ENCODE measurements around the gene RAB7B. TPM values are rescaled to one million over a fixed set of nuclear protein-coding genes. Genes with fewer than 3 reads are reported as not detected.

RAB7B gene
- total and polyA plus RNA-seq, 2 of the 13 experiments (the other 11 are each of a cell fraction or from before 2014, with no cell fraction given): 0.05 to 0.46 TPM

DNA sequence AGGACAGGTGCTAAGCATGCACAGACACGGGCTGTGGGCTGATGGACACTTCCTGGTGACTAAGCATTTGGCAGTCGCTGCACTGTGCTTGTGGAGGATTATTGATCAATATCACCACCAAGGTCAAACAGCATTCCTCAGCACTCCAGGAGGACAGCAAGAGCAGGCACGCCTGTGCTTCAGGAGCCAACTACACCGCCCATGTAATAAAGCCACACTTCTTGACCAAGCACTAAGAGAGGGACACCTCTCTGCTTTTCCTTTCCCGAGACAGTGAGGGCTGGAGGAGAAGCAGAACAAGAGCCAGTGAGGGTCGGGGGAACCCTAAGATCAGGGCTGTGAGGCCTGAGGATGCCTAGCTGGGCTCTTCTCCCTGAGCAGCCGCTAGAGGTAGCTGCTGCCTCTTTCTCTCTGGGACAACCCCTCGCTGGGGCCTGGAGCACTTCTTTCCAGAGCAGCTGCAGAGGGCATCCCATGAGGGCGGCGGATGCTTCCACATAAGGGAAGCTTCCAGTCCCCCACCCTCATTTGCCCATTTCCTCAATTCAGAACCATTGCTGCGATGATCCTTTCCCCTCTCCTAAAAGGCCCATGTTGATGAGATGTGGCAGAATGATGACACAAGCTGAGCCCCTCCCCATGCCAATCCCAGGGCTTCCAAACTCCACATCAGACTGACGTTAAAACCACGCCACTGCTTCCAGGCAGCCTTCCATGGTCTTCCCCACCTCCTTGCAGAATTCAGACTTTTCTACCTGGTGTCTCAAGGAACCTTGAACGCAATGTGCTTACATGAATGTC is 19.1 kb downstream of the RAB7B start:
- Histone ChIP-seq H3K27ac (ENCODE audit: extremely low read length, insufficient read depth, low read length) (no peak overlapping the region), H3K27me3 (ENCODE audit: control insufficient read depth in 1 of 2, insufficient read depth in 2 of 2, low read length in 2 of 2) (peaks cover 0 to 12% of the 10 kb centered on the region in 2 experiments; a peak in 3 of 5 replicates), H2AFZ (ENCODE audit: low read length) (no peak overlapping the region), H3K9ac (ENCODE audit: insufficient read depth, low read depth, low read length) (no peak overlapping the region), H3K4me1 (ENCODE audit: insufficient read depth, low read length) (peaks cover 17% of the 10 kb centered on the region), H3K4me2 (ENCODE audit: low read depth, low read length) (peak overlapping the region; percentile 81), H3K4me3 (replicated peaks in 1 of 3; ENCODE audit: insufficient read depth in 1 of 3, low read depth in 2 of 3, low read length in 3 of 3) (peak overlapping the region in 1 of 3 experiments; percentile 38; a peak in 2 of 6 replicates), H3K36me3 (replicated peaks in 1 of 2; ENCODE audit: control insufficient read depth in 1 of 2, insufficient read depth in 2 of 2, low read length in 2 of 2) (no peaks in the 10 kb centered on the region), H4K20me1 (ENCODE audit: insufficient read depth, low read length) (no peaks in the 10 kb centered on the region), H3K9me3 (ENCODE audit: low read length) (no peaks in the 10 kb centered on the region), H3K79me2 (ENCODE audit: insufficient read depth, low read length) (no peaks in the 10 kb centered on the region)
- no TSS peak for BruUV-seq (replicated peaks)
- intact Hi-C loops (cut with micrococcal nuclease; ENCODE audit: unreplicated experiment) (loop anchor here (1.0 kb wide), 1 partner anchor 46 kb away; no protein-coding TSS in a partner anchor), in situ Hi-C loops (cut with HindIII; ENCODE audit: extremely low pct_ligation_motif_present, low pct_unique_long_range_greater_than_20kb) (loop anchor here (5.0 kb wide), 1 partner anchor 123 kb away; no protein-coding TSS in a partner anchor)
- ChIA-PET POLR2A (interaction anchor here (0.8 kb wide), 1 partner anchor 64 kb away, joined by 3 read pairs; no protein-coding TSS in a partner anchor), CTCF (ENCODE audit: low intra/inter-chr PET ratio, low total read pairs) (interaction anchor here (2.2 kb wide), 1 partner anchor 122 kb away, joined by 19 read pairs; no protein-coding TSS in a partner anchor)
- ATAC-seq (peak; percentile 95), FAIRE-seq (no peak), DNase-seq (ENCODE audit: low spot score) (peak; percentile 80)
- 17% methylated on average over 10 of the region's 14 CpGs for WGBS (ENCODE audit: low lambda C conversion rate)
- TF ChIP-seq THAP11 (CRISPR knock-in tag; IDR thresholded peaks at IDR 0.05) (peak; percentile 51), ZNF562 (CRISPR knock-in tag; IDR thresholded peaks at IDR 0.05; ENCODE audit: borderline replicate concordance) (no peak), ZNF530 (CRISPR knock-in tag; IDR thresholded peaks at IDR 0.05; ENCODE audit: low read depth) (no peak), BCL6 (CRISPR knock-in tag; IDR thresholded peaks at IDR 0.05) (0 out of 2 replicates have a peak, but pooled peaks have one; percentile 12), ZNF253 (CRISPR knock-in tag; IDR thresholded peaks at IDR 0.05; ENCODE audit: borderline replicate concordance) (0 out of 2 replicates have a peak, but pooled peaks have one; percentile 45), MAFF (IDR thresholded peaks at IDR 0.05; ENCODE audit: low read depth, low read length) (peak; percentile 69), XRCC5 (optimal IDR thresholded peaks at IDR 0.05; ENCODE audit: low read length) (peak; percentile 61)
- TF ChIP-seq, protein P1, sequence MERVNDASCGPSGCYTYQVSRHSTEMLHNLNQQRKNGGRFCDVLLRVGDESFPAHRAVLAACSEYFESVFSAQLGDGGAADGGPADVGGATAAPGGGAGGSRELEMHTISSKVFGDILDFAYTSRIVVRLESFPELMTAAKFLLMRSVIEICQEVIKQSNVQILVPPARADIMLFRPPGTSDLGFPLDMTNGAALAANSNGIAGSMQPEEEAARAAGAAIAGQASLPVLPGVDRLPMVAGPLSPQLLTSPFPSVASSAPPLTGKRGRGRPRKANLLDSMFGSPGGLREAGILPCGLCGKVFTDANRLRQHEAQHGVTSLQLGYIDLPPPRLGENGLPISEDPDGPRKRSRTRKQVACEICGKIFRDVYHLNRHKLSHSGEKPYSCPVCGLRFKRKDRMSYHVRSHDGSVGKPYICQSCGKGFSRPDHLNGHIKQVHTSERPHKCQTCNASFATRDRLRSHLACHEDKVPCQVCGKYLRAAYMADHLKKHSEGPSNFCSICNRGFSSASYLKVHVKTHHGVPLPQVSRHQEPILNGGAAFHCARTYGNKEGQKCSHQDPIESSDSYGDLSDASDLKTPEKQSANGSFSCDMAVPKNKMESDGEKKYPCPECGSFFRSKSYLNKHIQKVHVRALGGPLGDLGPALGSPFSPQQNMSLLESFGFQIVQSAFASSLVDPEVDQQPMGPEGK (CRISPR knock-in tag; IDR thresholded peaks at IDR 0.05): no peak
- TF ChIP-seq, protein P2, sequence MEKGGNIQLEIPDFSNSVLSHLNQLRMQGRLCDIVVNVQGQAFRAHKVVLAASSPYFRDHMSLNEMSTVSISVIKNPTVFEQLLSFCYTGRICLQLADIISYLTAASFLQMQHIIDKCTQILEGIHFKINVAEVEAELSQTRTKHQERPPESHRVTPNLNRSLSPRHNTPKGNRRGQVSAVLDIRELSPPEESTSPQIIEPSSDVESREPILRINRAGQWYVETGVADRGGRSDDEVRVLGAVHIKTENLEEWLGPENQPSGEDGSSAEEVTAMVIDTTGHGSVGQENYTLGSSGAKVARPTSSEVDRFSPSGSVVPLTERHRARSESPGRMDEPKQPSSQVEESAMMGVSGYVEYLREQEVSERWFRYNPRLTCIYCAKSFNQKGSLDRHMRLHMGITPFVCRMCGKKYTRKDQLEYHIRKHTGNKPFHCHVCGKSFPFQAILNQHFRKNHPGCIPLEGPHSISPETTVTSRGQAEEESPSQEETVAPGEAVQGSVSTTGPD (CRISPR knock-in tag; IDR thresholded peaks at IDR 0.05): no peak
- TF ChIP-seq, protein P3, sequence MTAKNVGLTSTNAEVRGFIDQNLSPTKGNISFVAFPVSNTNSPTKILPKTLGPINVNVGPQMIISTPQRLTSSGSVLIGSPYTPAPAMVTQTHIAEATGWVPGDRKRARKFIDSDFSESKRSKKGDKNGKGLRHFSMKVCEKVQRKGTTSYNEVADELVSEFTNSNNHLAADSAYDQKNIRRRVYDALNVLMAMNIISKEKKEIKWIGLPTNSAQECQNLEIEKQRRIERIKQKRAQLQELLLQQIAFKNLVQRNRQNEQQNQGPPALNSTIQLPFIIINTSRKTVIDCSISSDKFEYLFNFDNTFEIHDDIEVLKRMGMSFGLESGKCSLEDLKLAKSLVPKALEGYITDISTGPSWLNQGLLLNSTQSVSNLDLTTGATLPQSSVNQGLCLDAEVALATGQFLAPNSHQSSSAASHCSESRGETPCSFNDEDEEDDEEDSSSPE (CRISPR knock-in tag; IDR thresholded peaks at IDR 0.05): 0 out of 2 replicates have a peak, but pooled peaks have one; percentile 15
- TF ChIP-seq, protein P4, sequence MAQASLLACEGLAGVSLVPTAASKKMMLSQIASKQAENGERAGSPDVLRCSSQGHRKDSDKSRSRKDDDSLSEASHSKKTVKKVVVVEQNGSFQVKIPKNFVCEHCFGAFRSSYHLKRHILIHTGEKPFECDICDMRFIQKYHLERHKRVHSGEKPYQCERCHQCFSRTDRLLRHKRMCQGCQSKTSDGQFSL (CRISPR knock-in tag; IDR thresholded peaks at IDR 0.05): no peak
- TF ChIP-seq, protein P5, sequence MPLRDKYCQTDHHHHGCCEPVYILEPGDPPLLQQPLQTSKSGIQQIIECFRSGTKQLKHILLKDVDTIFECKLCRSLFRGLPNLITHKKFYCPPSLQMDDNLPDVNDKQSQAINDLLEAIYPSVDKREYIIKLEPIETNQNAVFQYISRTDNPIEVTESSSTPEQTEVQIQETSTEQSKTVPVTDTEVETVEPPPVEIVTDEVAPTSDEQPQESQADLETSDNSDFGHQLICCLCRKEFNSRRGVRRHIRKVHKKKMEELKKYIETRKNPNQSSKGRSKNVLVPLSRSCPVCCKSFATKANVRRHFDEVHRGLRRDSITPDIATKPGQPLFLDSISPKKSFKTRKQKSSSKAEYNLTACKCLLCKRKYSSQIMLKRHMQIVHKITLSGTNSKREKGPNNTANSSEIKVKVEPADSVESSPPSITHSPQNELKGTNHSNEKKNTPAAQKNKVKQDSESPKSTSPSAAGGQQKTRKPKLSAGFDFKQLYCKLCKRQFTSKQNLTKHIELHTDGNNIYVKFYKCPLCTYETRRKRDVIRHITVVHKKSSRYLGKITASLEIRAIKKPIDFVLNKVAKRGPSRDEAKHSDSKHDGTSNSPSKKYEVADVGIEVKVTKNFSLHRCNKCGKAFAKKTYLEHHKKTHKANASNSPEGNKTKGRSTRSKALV (CRISPR knock-in tag; IDR thresholded peaks at IDR 0.05): 0 out of 2 replicates have a peak, but pooled peaks have one; percentile 34
- TF ChIP-seq, protein P6, sequence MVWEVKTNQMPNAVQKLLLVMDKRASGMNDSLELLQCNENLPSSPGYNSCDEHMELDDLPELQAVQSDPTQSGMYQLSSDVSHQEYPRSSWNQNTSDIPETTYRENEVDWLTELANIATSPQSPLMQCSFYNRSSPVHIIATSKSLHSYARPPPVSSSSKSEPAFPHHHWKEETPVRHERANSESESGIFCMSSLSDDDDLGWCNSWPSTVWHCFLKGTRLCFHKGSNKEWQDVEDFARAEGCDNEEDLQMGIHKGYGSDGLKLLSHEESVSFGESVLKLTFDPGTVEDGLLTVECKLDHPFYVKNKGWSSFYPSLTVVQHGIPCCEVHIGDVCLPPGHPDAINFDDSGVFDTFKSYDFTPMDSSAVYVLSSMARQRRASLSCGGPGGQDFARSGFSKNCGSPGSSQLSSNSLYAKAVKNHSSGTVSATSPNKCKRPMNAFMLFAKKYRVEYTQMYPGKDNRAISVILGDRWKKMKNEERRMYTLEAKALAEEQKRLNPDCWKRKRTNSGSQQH (CRISPR knock-in tag; IDR thresholded peaks at IDR 0.05; ENCODE audit: low read depth): peak; percentile 62; the same call in 1 of the 2 replicates
